Measurements from ENCODE around the gene IQCC. TPM values are rescaled to one million over a fixed set of nuclear protein-coding genes. Genes with fewer than 3 reads are reported as not detected.

The IQCC gene
- total RNA-seq, 1 donor from 2014 or later: not detected

DNA sequence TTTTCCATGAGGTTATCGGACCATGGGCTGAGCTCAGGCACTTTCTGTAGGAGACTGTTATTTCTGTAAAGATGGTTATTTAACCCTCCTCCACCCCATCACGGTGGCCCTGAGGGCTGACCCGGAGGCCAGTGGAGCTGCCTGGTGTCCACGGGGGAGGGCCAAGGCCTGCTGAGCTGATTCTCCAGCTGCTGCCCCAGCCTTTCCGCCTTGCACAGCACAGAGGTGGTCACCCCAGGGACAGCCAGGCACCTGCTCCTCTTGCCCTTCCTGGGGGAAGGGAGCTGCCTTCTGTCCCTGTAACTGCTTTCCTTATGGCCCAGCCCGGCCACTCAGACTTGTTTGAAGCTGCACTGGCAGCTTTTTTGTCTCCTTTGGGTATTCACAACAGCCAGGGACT lies 7.6 kb upstream of the IQCC start:
- H3K4me1 ChIP-seq: peaks cover 7 to 18% of the 10 kb centered on the region in 2 donors
- TF ChIP-seq, protein P1, sequence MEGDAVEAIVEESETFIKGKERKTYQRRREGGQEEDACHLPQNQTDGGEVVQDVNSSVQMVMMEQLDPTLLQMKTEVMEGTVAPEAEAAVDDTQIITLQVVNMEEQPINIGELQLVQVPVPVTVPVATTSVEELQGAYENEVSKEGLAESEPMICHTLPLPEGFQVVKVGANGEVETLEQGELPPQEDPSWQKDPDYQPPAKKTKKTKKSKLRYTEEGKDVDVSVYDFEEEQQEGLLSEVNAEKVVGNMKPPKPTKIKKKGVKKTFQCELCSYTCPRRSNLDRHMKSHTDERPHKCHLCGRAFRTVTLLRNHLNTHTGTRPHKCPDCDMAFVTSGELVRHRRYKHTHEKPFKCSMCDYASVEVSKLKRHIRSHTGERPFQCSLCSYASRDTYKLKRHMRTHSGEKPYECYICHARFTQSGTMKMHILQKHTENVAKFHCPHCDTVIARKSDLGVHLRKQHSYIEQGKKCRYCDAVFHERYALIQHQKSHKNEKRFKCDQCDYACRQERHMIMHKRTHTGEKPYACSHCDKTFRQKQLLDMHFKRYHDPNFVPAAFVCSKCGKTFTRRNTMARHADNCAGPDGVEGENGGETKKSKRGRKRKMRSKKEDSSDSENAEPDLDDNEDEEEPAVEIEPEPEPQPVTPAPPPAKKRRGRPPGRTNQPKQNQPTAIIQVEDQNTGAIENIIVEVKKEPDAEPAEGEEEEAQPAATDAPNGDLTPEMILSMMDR (IDR thresholded peaks at IDR 0.05): no peak
- no peaks in the 10 kb centered on the region for H3K9me3 ChIP-seq
- H3K36me3 ChIP-seq: peaks cover 41 to 57% of the 10 kb centered on the region in 2 donors
- DNase-seq (ENCODE audit: low spot score in 2 of 2): no peak
- H3K27me3 ChIP-seq: no peaks in the 10 kb centered on the region
- no peak overlapping the region for H3K4me3 ChIP-seq
- no peak overlapping the region for H3K27ac ChIP-seq
- intact Hi-C loops (cut with DNase I): no loop called here

DNA sequence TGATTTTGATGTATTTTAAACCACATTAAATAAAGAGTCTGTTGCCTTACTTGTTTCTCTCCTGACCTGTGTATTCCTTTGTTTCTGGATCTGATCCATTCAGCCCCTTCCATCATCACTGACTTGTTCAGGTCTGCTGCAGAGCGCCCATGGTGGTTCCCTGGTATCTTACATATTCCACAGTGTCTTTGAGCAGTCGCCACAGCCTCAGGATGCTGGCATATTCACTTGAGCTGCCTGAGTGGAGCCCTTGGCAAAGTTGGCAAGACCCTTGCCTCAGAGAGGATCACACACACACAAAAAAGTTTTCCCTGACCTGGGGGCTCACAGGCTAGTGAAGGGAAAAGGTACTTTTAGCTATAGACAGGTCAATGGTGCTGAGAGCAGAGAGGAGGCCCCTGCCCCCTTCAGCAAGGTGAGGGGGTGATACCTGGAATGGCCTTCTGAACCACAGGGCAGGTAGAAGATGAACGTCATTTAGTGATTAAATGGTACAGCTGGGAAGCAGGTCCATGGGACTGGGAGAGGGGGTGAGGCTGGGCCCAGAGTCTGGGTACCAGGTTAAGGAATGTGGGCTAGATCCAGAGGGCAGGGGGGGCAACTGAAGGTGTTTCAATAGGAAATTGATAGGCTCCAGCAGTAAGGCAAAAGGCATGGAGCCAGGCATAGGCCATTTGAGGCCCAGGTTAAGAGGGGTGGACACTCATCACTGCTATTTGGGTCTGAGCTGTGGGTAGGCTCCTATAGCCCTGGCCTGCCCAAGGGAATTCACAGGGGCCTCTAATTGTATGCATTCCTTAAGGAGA lies 7.0 kb upstream of the IQCC start:
- no peaks in the 10 kb centered on the region for H3K9me3 ChIP-seq
- peaks cover 7 to 18% of the 10 kb centered on the region in 2 donors for H3K4me1 ChIP-seq
- H3K4me3 ChIP-seq: no peak overlapping the region
- intact Hi-C loops (cut with DNase I): no loop called here
- no peak overlapping the region for H3K27ac ChIP-seq
- H3K36me3 ChIP-seq: peaks cover 35 to 51% of the 10 kb centered on the region in 2 donors
- H3K27me3 ChIP-seq: no peaks in the 10 kb centered on the region
- DNase-seq (ENCODE audit: low spot score in 2 of 2): no peak
- TF ChIP-seq, protein P1 (IDR thresholded peaks at IDR 0.05): no peak

- Histone ChIP-seq H3K9me3 (no peaks in the 10 kb centered on the region), H3K27ac (peak overlapping the region; percentile 66 to 68), H3K4me1 (peaks cover 7 to 18% of the 10 kb centered on the region in 2 donors), H3K36me3 (peaks cover 27 to 44% of the 10 kb centered on the region in 2 donors), H3K4me3 (no peak overlapping the region), H3K27me3 (no peaks in the 10 kb centered on the region)
- TF ChIP-seq, protein P1 (IDR thresholded peaks at IDR 0.05): no peak
- intact Hi-C loops (cut with DNase I): no loop called here
- no peak for DNase-seq (ENCODE audit: low spot score in 2 of 2)
Observed at GRCh38 chr1:32199043-32199716, 6.3 kb upstream of the IQCC start.

DNA sequence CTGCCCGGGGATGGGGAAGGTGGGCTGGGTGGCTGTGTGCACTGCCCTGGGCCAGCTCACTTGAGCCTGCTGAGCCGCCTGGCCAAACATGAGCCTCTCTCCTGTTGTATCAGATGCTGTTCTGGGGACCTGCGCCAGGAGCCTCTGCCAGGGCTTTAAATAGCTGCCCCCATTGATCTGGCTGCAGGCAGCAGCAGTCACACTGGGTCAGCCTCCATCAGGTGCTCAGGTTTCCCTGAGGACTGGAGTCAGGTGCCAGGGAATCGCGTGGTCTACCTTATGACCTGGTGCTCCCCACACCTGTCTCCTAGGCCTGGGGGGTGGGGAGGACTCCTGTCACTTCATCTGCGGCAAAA lies 5.8 kb upstream of the IQCC start:
- peaks cover 7 to 18% of the 10 kb centered on the region in 2 donors for H3K4me1 ChIP-seq
- intact Hi-C loops (cut with DNase I): loop anchor here (1.0 to 5.0 kb wide), 2 partner anchors 19 to 93 kb away; partner anchors contain the start of gene HDAC1
- DNase-seq (ENCODE audit: low spot score in 2 of 2): peak in 1 of 2 donors; percentile 74
- TF ChIP-seq, protein P1 (IDR thresholded peaks at IDR 0.05): no peak
- H3K36me3 ChIP-seq: peaks cover 22 to 39% of the 10 kb centered on the region in 2 donors
- no peaks in the 10 kb centered on the region for H3K9me3 ChIP-seq
- no peaks in the 10 kb centered on the region for H3K27me3 ChIP-seq
- peak overlapping the region; percentile 73 to 74 for H3K4me3 ChIP-seq
- H3K27ac ChIP-seq: peak overlapping the region; percentile 66 to 68

DNA sequence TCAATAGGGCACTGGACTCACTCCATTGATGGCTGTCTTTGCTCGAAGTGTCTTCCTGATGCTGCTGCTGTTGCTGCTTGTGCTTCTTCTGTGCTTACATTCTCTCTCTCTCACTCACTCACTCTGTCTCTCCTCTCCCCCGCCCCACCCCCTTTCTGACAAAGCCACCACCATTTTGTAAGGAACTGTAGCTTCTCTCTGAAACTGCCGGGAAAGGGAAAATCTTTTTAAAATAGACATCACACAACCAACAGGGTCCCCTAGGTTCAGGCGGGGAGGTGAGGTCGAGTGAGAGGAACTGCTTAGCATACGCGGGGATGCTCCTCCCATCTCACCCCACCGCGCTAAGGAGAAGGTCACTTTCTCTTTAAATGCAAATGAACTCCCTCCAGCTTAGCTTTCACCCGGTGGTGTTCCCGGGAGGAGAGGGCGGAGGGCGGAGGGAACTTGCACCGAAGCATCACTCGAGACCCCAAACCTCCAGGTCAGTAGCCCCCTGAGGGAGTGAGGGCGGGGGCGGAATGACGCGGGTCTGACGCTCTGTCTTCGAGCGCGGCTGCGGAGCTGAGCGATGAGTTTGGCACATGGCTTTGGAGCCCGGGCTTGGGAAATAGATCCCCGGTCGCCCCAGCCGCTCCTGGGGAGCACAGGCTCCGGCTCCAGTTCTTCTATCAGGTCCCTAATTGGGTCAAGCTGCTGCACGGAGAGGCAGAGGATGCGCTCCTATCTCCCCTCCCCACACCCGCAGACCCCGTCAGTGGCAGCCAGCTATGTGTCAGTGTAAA lies 5.1 kb upstream of the IQCC start, which contains the start of gene CCDC28B:
CCDC28B (plus strand) TSS at position 370 of the 785 bp plus-strand sequence. CDS start 1,341 bp downstream, outside the sequence.
- DNase-seq (ENCODE audit: low spot score in 2 of 2): peak in 1 of 2 donors; percentile 82
- Histone ChIP-seq H3K27me3 (no peaks in the 10 kb centered on the region), H3K9me3 (no peaks in the 10 kb centered on the region), H3K4me3 (peak within 1 kb of the TSS; percentile 73 to 74), H3K4me1 (peaks cover 7 to 21% of the 10 kb centered on the region in 2 donors), H3K27ac (peak within 1 kb of the TSS; percentile 66 to 68), H3K36me3 (peaks cover 15 to 32% of the 10 kb centered on the region in 2 donors)
- intact Hi-C loops (cut with DNase I): loop anchor here (1.0 to 5.0 kb wide), 2 partner anchors 20 to 92 kb away; partner anchors contain the start of gene HDAC1
- TF ChIP-seq, protein P1 (IDR thresholded peaks at IDR 0.05): no peak

All from ascending aorta (tissue), 2 donors.